GM21528 (cell line): ENCODE data around the gene CDH15.

ENCODE experiments used
- ATAC-seq: cut with Tn5 transposase; IDR thresholded peaks from one replicate; pipeline ENCODE4 v1.9.1; 2021; ENCODE audit warnings: mild to moderate bottlenecking, moderate library complexity; ENCODE audit not compliant: unreplicated experiment, low FRiP score

CDH15 gene

DNA sequence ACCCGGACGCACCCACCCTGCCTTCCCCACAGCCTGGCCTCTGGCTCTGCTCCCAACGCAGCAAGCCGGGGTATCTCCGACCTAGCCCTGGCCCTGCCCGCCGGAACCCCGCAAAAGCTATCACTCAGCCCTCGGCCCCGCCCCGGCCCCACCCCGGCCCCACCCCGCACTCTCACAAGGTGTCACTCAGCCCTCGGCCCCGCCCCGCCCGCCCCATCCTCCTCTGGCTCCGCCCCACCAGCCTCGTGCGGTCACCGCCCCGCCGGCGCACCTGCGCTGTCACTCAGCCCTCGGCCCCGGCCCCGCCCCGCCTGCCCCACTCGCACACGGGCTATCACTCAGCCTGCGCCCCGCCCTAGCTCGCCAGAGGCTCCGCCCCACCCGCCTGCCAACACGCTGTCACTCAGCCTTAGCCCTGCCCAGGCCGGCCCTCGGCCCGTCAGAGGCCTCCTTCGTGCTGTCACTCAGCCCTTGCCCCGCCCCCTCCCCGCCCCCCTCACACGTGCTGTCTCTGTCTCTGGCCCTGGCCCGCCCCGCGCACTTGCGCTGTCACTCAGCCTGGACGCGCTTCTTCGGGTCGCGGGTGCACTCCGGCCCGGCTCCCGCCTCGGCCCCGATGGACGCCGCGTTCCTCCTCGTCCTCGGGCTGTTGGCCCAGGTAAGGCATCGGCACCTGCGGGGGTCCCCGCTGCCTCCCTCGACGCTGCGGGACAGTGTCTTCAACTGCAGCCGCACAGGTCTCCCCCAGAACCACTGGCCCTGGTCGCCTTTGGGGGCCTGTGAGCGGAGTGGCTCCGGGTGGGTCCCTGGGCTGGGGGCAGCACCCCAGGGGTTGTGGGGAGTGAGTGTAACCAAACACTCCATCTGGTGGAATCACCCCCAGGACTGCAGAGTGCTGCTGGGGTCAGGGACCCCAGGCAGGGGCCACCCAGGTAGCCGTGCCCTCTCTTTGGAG is at the start of gene CDH15:
TSS of gene CDH15 (plus strand) at position 533 of the 955 bp plus-strand sequence. CDS start at position 617, 84 bp downstream.
- peak; percentile 64 for ATAC-seq

GRCh38 chr16:89122322-89122851 is 49.2 kb upstream of the CDH15 start:
- ATAC-seq = no peak

DNA sequence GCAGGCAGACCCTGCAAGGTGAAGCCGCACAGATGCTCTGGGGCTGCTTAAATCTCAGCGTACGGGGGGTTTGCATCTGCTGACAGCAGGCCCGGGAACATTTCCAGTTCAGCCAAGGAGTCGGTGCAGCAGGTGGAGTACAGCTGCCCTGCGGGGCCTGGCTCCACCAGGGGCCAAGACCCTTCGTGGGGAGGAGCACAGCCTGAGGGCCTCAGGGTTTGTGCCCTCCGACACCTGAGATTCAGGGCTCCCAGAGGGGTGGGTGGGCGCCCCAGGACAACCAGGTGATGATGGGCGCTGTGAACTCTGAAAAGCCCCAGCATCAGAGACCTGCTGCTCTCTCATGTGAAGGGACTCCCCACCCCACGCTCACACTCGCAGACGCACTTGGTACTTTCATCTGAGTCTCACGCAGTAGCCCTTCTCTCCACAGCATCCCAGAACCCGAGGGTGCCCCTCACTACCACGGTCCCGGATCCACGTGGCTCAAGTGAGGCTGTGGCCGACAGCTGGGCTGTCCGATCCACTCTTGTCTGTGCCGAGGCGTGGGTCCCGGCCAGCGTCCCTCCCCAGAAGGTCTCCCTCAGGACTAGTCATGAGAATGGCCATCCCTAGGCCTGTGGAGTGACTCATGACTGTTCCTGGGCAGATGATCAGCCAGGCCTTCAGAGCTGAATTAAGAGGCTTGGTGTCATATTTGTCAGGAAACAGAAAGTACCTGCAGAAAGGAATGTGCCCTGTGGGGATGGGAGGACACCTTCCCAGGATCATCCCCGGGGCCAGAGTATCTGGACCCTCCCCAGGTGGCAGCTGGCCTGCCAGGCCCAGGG is 48.3 kb upstream of the CDH15 start:
- no peak for ATAC-seq

DNA sequence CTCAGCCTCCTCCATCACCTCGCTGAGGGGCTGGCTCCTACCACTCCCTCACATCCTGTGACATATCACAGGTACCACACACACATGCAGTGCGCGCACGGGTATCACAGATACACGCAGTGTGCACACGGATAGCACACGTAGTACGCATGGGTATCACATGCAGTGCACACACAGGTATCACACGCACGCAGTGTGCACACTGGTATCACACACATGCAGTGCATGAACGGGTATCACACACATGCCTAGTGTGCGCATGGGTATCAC is 47.8 kb upstream of the CDH15 start:
- ATAC-seq = no peak

DNA sequence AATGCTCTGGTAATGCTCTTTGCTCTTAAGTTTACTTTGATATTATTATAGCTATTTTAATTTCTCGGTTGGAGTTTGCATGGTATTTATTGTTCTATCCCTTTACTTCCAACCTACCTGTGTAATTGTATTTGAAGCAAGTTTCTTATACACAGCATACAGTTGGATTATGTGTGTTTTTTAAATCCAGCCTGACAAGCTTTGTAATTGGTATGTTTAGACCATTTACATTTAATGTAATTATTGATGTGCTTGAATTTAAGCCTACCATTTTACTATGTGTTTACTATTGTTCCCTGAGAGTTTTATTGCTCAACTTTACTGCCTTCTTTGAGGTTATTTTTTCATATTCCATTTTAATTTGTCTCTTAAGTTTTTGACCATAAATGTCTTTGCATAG is 42.2 kb upstream of the CDH15 start:
- ATAC-seq = no peak

- ATAC-seq = no peak
Observed at GRCh38 chr16:89130448-89130847, 41.1 kb upstream of the CDH15 start.

DNA sequence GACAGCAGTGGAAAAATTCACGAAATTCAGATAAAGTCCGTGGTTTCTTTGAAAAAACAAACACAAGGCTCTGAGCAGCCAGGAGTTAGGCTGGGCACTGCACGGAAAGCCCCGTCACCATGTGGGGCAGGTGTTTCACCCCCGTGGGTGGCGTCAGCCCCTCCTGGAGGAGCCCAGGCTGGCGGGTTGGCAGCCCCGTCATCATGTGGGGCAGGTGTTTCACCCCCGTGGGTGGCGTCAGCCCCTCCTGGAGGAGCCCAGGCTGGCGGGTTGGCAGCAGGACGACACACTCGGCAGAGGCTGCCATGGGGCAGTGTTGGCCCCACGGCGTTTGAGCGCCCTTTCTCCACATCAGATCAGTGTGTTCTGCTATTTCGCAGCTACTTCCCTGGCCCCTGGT is 39.8 kb upstream of the CDH15 start:
- ATAC-seq = no peak

- no peak for ATAC-seq
Observed at GRCh38 chr16:89132194-89133005, 39.1 kb upstream of the CDH15 start.

GRCh38 chr16:89133457-89134127 is 38.0 kb upstream of the CDH15 start:
- no peak for ATAC-seq

DNA sequence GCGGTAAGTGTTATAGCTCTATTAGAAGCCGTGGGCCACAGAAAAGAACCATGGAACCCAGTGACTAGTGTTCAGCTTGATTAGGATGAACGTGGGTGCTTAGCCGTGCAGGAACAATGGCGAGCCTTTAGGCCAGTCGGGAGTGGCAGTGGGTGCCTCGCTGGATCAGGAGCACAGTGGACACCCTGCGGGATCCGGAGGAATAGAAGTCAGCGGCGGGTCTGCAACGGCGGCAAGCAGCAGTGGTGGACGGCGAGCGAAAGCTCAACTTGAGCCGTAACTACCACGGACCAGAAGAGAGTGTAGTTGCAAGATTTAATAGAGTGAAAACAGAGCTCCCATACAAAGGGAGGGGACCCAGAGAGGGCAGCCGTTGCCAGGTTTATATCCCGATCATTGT is 37.3 kb upstream of the CDH15 start:
- no peak for ATAC-seq

DNA sequence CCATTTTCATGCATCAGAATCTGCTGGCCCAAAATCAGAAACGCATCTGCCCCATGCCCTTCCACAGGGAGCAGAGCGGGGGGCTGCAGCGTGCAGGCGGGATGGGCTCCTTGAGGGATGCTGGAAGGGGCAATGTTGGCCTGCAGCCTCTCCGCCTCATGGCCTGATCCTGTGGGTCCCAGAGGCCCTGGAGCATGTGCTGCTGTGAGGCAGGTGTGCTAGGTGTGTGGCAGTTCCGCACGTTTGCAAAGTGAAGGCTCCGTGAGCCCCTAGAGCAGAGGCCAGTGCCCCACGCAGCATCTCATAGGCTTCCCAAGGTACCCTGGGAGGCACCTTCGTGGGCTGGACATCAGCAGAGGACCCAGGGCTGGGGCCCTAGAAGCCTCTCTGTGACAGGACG is 36.4 kb upstream of the CDH15 start:
- ATAC-seq = no peak

GRCh38 chr16:89135971-89136765 is 35.4 kb upstream of the CDH15 start:
- no peak for ATAC-seq

GRCh38 chr16:89136931-89137330 is 34.6 kb upstream of the CDH15 start:
- ATAC-seq = no peak

DNA sequence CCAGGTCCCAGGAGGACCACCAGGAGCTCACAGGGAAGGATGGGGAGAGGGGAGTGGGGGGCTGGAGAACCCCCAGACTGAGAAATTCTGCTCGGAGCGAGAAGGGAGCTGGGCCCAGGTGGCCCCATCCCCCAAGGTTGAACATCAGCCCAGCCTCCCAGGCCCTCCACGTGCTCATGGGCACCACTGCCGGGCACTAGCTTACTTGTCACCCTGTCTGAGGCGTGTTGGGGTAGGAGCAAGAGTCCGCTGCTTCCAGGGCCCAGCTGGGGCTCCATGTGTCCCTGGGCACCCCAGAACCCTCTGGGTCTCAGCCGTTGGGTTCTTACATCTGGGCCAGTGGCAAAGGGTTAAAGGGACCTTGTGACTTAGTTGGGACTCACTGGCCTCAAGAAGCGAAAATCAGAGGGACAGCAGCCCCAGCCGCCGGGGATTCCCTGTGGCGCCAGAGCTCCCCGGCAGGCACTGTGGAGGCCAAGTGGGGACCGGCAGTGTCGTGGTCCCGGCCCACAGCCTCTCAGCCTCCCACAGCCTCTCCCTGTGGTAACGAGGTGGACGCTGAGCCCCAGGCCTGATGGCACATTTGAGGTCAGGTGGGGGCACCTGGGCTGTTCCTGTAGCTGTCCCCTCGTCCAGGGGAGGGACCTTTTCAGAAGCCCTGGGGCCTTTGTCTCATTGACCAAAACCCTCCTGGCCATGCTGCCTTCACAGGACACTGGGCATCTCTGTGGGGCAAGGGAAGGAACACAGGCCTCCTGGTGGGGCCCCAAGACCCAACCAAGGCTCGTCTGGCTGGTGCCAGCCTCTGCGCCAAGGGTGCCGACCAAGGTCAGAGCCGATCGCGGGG is 33.7 kb upstream of the CDH15 start:
- no peak for ATAC-seq

GRCh38 chr16:89138513-89138795 is 33.1 kb upstream of the CDH15 start:
- ATAC-seq = no peak

GRCh38 chr16:89138843-89139520 is 32.6 kb upstream of the CDH15 start:
- no peak for ATAC-seq

GRCh38 chr16:89139907-89140361 is 31.6 kb upstream of the CDH15 start:
- ATAC-seq = no peak

DNA sequence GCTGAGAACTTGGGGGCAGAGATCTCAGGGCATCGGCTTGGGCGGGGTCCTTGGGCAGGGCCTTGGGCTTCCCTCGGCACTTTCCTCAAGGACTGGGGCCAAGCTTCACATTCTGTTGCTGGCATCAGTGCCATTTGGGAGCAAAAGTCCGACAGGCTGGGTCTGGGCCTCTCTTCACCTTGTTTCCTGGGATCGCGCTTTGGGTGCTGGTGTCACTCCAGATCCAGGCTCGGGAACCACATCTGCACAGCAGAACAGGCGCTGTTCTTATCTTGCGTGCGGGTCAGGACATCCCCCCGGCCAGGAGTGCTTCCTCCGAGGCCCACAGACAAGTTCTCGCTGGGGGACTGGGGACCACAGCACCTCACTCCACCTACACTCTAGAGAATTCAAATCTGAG is 31.1 kb upstream of the CDH15 start:
- no peak for ATAC-seq
